GM12875 (cell line): ENCODE results near the gene LYRM1.

ENCODE experiments used
- H3K4me3 ChIP-seq: one replicate; pipeline ENCODE4 v1.5.1; 2011; ENCODE audit warnings: low read depth, low read length, control low read depth
- CTCF ChIP-seq: IDR thresholded peaks from 2 replicates; pipeline ENCODE4 v1.5.1; 2011; ENCODE audit warnings: low read depth, mild to moderate bottlenecking, control low read depth, inconsistent platforms, low read length, moderate library complexity, borderline replicate concordance; ENCODE audit not compliant: insufficient read depth

LYRM1 gene

GRCh38 chr16:20906341-20907255, 6.0 kb downstream of the LYRM1 start:
- no peak overlapping the region for H3K4me3 ChIP-seq
- no peak for TF ChIP-seq CTCF

- TF ChIP-seq CTCF, result no peak
- H3K4me3 ChIP-seq, result no peak overlapping the region
Observed at GRCh38 chr16:20910781-20911321, 10.3 kb downstream of the LYRM1 start.

- no peak overlapping the region for H3K4me3 ChIP-seq
- TF ChIP-seq CTCF, result no peak
Observed at GRCh38 chr16:20911361-20911760, 10.8 kb downstream of the LYRM1 start.

GRCh38 chr16:20916289-20916688, 15.7 kb downstream of the LYRM1 start:
- no peak overlapping the region for H3K4me3 ChIP-seq
- no peak for TF ChIP-seq CTCF

GRCh38 chr16:20916942-20917341, 16.4 kb downstream of the LYRM1 start:
- no peak for TF ChIP-seq CTCF
- H3K4me3 ChIP-seq, result no peak overlapping the region

GRCh38 chr16:20918486-20919239, 18.1 kb downstream of the LYRM1 start:
- H3K4me3 ChIP-seq, result no peak overlapping the region
- TF ChIP-seq CTCF, result no peak
